H9 (cell line): ENCODE results near the gene PGF. TPM values are rescaled to one million over a fixed set of nuclear protein-coding genes. Genes with fewer than 3 reads are reported as not detected.

Source experiments
- DNase-seq: peaks from one replicate; pipeline ENCODE4 v3.0.0-alpha.2; 2017
- H2AFZ ChIP-seq: one replicate; pipeline ENCODE4 v1.6.1; 2013; ENCODE audit warnings: mild to moderate bottlenecking, low read length, control low read depth, moderate library complexity
- H2AK5ac ChIP-seq: 2 replicates; pipeline ENCODE4 v1.6.1; 2013; ENCODE audit warnings: low read length, control low read depth, mixed read lengths; ENCODE audit not compliant: insufficient read length
- H2BK120ac ChIP-seq: one replicate; pipeline ENCODE4 v1.6.1; 2013; ENCODE audit warnings: low read depth, mild to moderate bottlenecking, low read length, control low read depth, inconsistent platforms; ENCODE audit not compliant: poor library complexity, severe bottlenecking
- H2BK12ac ChIP-seq: 2 replicates; pipeline ENCODE4 v1.6.1; 2013; ENCODE audit warnings: low read length, control low read depth, mixed read lengths, low read depth; ENCODE audit not compliant: insufficient read length
- H2BK15ac ChIP-seq: 2 replicates; pipeline ENCODE4 v1.6.1; 2013; ENCODE audit warnings: low read depth, low read length, control low read depth
- H2BK20ac ChIP-seq: one replicate; pipeline ENCODE4 v1.6.1; 2013; ENCODE audit warnings: low read depth, mild to moderate bottlenecking, low read length, control low read depth, inconsistent platforms; ENCODE audit not compliant: poor library complexity, severe bottlenecking
- H2BK5ac ChIP-seq: 2 replicates; pipeline ENCODE4 v1.6.1; 2013; ENCODE audit warnings: low read length, control low read depth, mixed read lengths; ENCODE audit not compliant: insufficient read length
- H3K14ac ChIP-seq: 2 replicates; pipeline ENCODE4 v1.6.1; 2013; ENCODE audit warnings: low read length, control low read depth; ENCODE audit not compliant: insufficient read depth
- H3K18ac ChIP-seq: 2 replicates; pipeline ENCODE4 v1.6.1; 2013; ENCODE audit warnings: low read depth, mild to moderate bottlenecking, mixed read lengths, low read length, control low read depth; ENCODE audit not compliant: insufficient read length
- H3K23ac ChIP-seq: 2 replicates; pipeline ENCODE4 v1.6.1; 2013; ENCODE audit warnings: low read length, control low read depth, mixed read lengths, low read depth; ENCODE audit not compliant: insufficient read length
- H3K23me2 ChIP-seq: 2 replicates; pipeline ENCODE4 v1.6.1; 2013; ENCODE audit warnings: low read depth, mild to moderate bottlenecking, mixed read lengths, low read length, control low read depth; ENCODE audit not compliant: insufficient read length, poor library complexity, severe bottlenecking
- H3K27ac ChIP-seq: 2 replicates; pipeline ENCODE4 v1.5.1; 2013; ENCODE audit warnings: low read length, control low read depth, mixed read lengths, low read depth; ENCODE audit not compliant: insufficient read length
- H3K27me3 ChIP-seq: 2 replicates; pipeline ENCODE4 v1.6.1; 2013; ENCODE audit warnings: low read length, control low read depth, inconsistent platforms; ENCODE audit not compliant: insufficient read depth
- H3K4ac ChIP-seq: 2 replicates; pipeline ENCODE4 v1.6.1; 2013; ENCODE audit warnings: low read depth, mild to moderate bottlenecking, control low read depth, inconsistent platforms, low read length, moderate library complexity
- H3K4me1 ChIP-seq: 2 replicates; pipeline ENCODE4 v1.6.1; 2013; ENCODE audit warnings: low read length, control low read depth, inconsistent platforms; ENCODE audit not compliant: insufficient read depth
- H3K4me2 ChIP-seq: 2 replicates; pipeline ENCODE4 v1.6.1; 2013; ENCODE audit warnings: low read length, control low read depth, mixed read lengths; ENCODE audit not compliant: insufficient read length, insufficient read depth
- H3K56ac ChIP-seq: 2 replicates; pipeline ENCODE4 v1.6.1; 2013; ENCODE audit warnings: low read depth, mild to moderate bottlenecking, mixed read lengths, low read length, control low read depth; ENCODE audit not compliant: insufficient read length
- H3K79me1 ChIP-seq: 2 replicates; pipeline ENCODE4 v1.6.1; 2013; ENCODE audit warnings: low read depth, mild to moderate bottlenecking, moderate library complexity, low read length, control low read depth, inconsistent platforms; ENCODE audit not compliant: insufficient read depth, poor library complexity, severe bottlenecking
- H3K79me2 ChIP-seq: 2 replicates; pipeline ENCODE4 v1.6.1; 2013; ENCODE audit warnings: low read length, control low read depth, inconsistent platforms; ENCODE audit not compliant: insufficient read depth
- H3K9ac ChIP-seq: 2 replicates; pipeline ENCODE4 v1.6.1; 2013; ENCODE audit warnings: low read length, control low read depth, mixed read lengths; ENCODE audit not compliant: insufficient read length; ENCODE audit errors: extremely low read depth
- H3K9me3 ChIP-seq: one replicate; pipeline ENCODE4 v1.6.1; 2013; ENCODE audit warnings: low read depth, low read length, inconsistent platforms; ENCODE audit not compliant: control insufficient read depth
- H3T11ph ChIP-seq: one replicate; pipeline ENCODE4 v1.6.1; 2013; ENCODE audit warnings: mild to moderate bottlenecking, low read length, control low read depth, inconsistent platforms
- H4K20me1 ChIP-seq: one replicate; pipeline ENCODE4 v1.6.1; 2013; ENCODE audit not compliant: control insufficient read depth, insufficient read length, insufficient read depth
- H4K5ac ChIP-seq: 2 replicates; pipeline ENCODE4 v1.6.1; 2013; ENCODE audit warnings: low read depth, mild to moderate bottlenecking, mixed read lengths, low read length, control low read depth; ENCODE audit not compliant: insufficient read length
- H4K8ac ChIP-seq: replicated peaks from 2 replicates; pipeline ENCODE4 v1.6.1; 2013; ENCODE audit warnings: low read length, control low read depth, mixed read lengths, low read depth; ENCODE audit not compliant: insufficient read length
- H4K91ac ChIP-seq: 2 replicates; pipeline ENCODE4 v1.6.1; 2013; ENCODE audit warnings: low read depth, mild to moderate bottlenecking, moderate library complexity, mixed read lengths, low read length, control low read depth; ENCODE audit not compliant: insufficient read length
- H3K27ac Mint-ChIP-seq, 3 experiments: 2 replicates in 2 of 3; 3 replicates in 1 of 3; pipeline ENCODE4 v1.8.0; 2020 to 2021; ENCODE audit warnings: mixed read lengths in 3 of 3, mild to moderate bottlenecking in 1 of 3, moderate library complexity in 1 of 3
- H3K27me3 Mint-ChIP-seq: 2 replicates; pipeline ENCODE4 v1.8.0; 2021; ENCODE audit warnings: low read depth, mild to moderate bottlenecking, moderate library complexity, mixed read lengths
- H3K36me3 Mint-ChIP-seq, 3 experiments: 2 replicates in 2 of 3; 3 replicates in 1 of 3; pipeline ENCODE4 v1.8.0; 2020 to 2021; ENCODE audit warnings: low read depth in 3 of 3, mixed read lengths in 3 of 3; ENCODE audit not compliant: insufficient read depth in 1 of 3
- H3K4me1 Mint-ChIP-seq, 2 experiments: 2 replicates each; pipeline ENCODE4 v1.8.0; 2020; ENCODE audit warnings: mixed read lengths in 2 of 2
- H3K4me3 Mint-ChIP-seq, 2 experiments: 2 replicates in 1 of 2; 3 replicates in 1 of 2; pipeline ENCODE4 v1.8.0; 2020 to 2021; ENCODE audit warnings: mild to moderate bottlenecking in 2 of 2, mixed read lengths in 2 of 2, moderate library complexity in 1 of 2
- H3K9me3 Mint-ChIP-seq, 2 experiments: 2 replicates in 1 of 2; 3 replicates in 1 of 2; pipeline ENCODE4 v1.8.0; 2020; ENCODE audit warnings: mild to moderate bottlenecking in 2 of 2, mixed read lengths in 2 of 2, moderate library complexity in 1 of 2
- CTCF ChIP-seq: fragments of 200-600 bp; sonication (generic); conservative IDR thresholded peaks from 3 replicates; pipeline ENCODE4 v1.8.0; 2021; ENCODE audit warnings: antibody characterized with exemption, mild to moderate bottlenecking
- WGBS: extraction: QIAGEN DNeasy Blood & Tissue Kit; methylation state at CpG from one replicate; pipeline ENCODE4 v1.1.7; 2013; ENCODE audit warnings: missing lambda C conversion rate, low lambda C conversion rate, mixed read lengths; ENCODE audit not compliant: insufficient read length; ENCODE audit errors: extremely low coverage; 5-methylcytosine and 5-hydroxymethylcytosine counted together
- total RNA-seq: library from RNA; stranded (reverse); gene quantifications from 2 replicates; pipeline ENCODE4 v1.2.1, GENCODE V29; 2021

The PGF gene
- total RNA-seq, 1 experiment from 2014 or later = 2.3 TPM

GRCh38 chr14:74984236-74985027 lies 29.0 kb upstream of the PGF start:
- Histone ChIP-seq H3K9me3 (no peaks in the 10 kb centered on the region), H3K18ac (no peak overlapping the region), H3K56ac (no peak overlapping the region), H4K91ac (no peak overlapping the region), H2BK12ac (no peak overlapping the region), H4K8ac (no peak overlapping the region), H2BK15ac (no peak overlapping the region), H2BK5ac (no peak overlapping the region), H3K27ac (no peak overlapping the region), H3K4ac (no peak overlapping the region), H3K27me3 (no peaks in the 10 kb centered on the region), H3K79me1 (no peaks in the 10 kb centered on the region), H3K23ac (no peak overlapping the region), H3K4me1 (no peaks in the 10 kb centered on the region; the same call in 1 of the 2 replicates), H4K5ac (no peak overlapping the region), H3K79me2 (no peaks in the 10 kb centered on the region), H2AK5ac (no peak overlapping the region), H3K23me2 (no peaks in the 10 kb centered on the region), H3T11ph (no peak overlapping the region), H3K4me2 (no peak overlapping the region), H4K20me1 (no peaks in the 10 kb centered on the region), H3K9ac (no peak overlapping the region), H2BK120ac (no peak overlapping the region), H2AFZ (no peak overlapping the region), H2BK20ac (no peak overlapping the region), H3K14ac (no peak overlapping the region)
- no CpG with 5 or more reads among the region's 16 CpGs for WGBS
- Mint-ChIP-seq H3K27me3 (no peaks in the 10 kb centered on the region), H3K4me3 (no peak overlapping the region), H3K36me3 (no peaks in the 10 kb centered on the region; a peak in 1 of 7 replicates), H3K9me3 (no peaks in the 10 kb centered on the region), H3K4me1 (peaks cover 19 to 34% of the 10 kb centered on the region in 2 experiments), H3K27ac (no peak overlapping the region; a peak in 1 of 7 replicates)
- no peak for TF ChIP-seq CTCF
- DNase-seq = peak; percentile 19
